ENCODE results near the gene DAPK2. TPM values are rescaled to one million over a fixed set of nuclear protein-coding genes. Genes with fewer than 3 reads are reported as not detected.
A peak's percentile ranks its signal among the peaks of the same experiment; 100 is the strongest.

The DAPK2 gene
- total RNA-seq, 4 donors from 2014 or later = 13.1 to 30.8 (median 26.4) TPM

GRCh38 chr15:64017082-64017588, 29.1 kb downstream of the DAPK2 start:
- Histone ChIP-seq H3K36me3 (no peaks in the 10 kb centered on the region), H3K27ac (peak overlapping the region; percentile 32), H3K27me3 (no peaks in the 10 kb centered on the region), H3K9me3 (no peaks in the 10 kb centered on the region), H3K4me1 (peaks cover 48% of the 10 kb centered on the region), H3K4me3 (no peak overlapping the region)
- DNase-seq (ENCODE audit: low spot score in 2 of 2) = no peak
- 69% methylated on average over 5 of the region's 5 CpGs for WGBS
- TF ChIP-seq POLR2A (IDR thresholded peaks at IDR 0.05) (no peak), CTCF (IDR thresholded peaks at IDR 0.05) (no peak)

GRCh38 chr15:64016257-64016656, 30.0 kb downstream of the DAPK2 start:
- 97% methylated on average over 2 of the region's 2 CpGs for WGBS
- no peak for DNase-seq (ENCODE audit: low spot score in 2 of 2)
- H3K4me1 ChIP-seq = peaks cover 53% of the 10 kb centered on the region
- H3K36me3 ChIP-seq = no peaks in the 10 kb centered on the region
- H3K27ac ChIP-seq = no peak overlapping the region
- no peaks in the 10 kb centered on the region for H3K9me3 ChIP-seq
- no peak overlapping the region for H3K4me3 ChIP-seq
- no peaks in the 10 kb centered on the region for H3K27me3 ChIP-seq
- TF ChIP-seq POLR2A (IDR thresholded peaks at IDR 0.05) = no peak
- TF ChIP-seq CTCF (IDR thresholded peaks at IDR 0.05) = no peak
- TF ChIP-seq EP300 (IDR thresholded peaks at IDR 0.05) = no peak

- peaks cover 66% of the 10 kb centered on the region for H3K4me1 ChIP-seq
- TF ChIP-seq POLR2AphosphoS5 (IDR thresholded peaks at IDR 0.05) (no peak), EP300 (IDR thresholded peaks at IDR 0.05) (no peak), CTCF (IDR thresholded peaks at IDR 0.05) (no peak), POLR2A (IDR thresholded peaks at IDR 0.05) (no peak)
- H3K9me3 ChIP-seq = no peaks in the 10 kb centered on the region
- H3K27me3 ChIP-seq = no peaks in the 10 kb centered on the region
- H3K4me3 ChIP-seq = no peak overlapping the region
- no peaks in the 10 kb centered on the region for H3K36me3 ChIP-seq
- WGBS = 55% methylated on average over 5 of the region's 5 CpGs
- DNase-seq (ENCODE audit: low spot score in 2 of 2) = no peak
- no peak overlapping the region for H3K27ac ChIP-seq
Observed at GRCh38 chr15:64014995-64015394, 31.3 kb downstream of the DAPK2 start.

- no peak for TF ChIP-seq POLR2AphosphoS5 (IDR thresholded peaks at IDR 0.05)
- TF ChIP-seq POLR2A (IDR thresholded peaks at IDR 0.05) = no peak
- TF ChIP-seq CTCF (IDR thresholded peaks at IDR 0.05) = no peak
- TF ChIP-seq EP300 (IDR thresholded peaks at IDR 0.05) = no peak
- Histone ChIP-seq H3K27ac (peak overlapping the region; percentile 47), H3K4me3 (no peak overlapping the region), H3K9me3 (no peaks in the 10 kb centered on the region), H3K4me1 (peaks cover 68% of the 10 kb centered on the region), H3K36me3 (no peaks in the 10 kb centered on the region), H3K27me3 (no peaks in the 10 kb centered on the region)
- 42% methylated on average over 3 of the region's 3 CpGs for WGBS
- DNase-seq (ENCODE audit: low spot score in 2 of 2) = no peak
Observed at GRCh38 chr15:64013179-64014062, 32.9 kb downstream of the DAPK2 start.

GRCh38 chr15:64011736-64012135, 34.5 kb downstream of the DAPK2 start:
- H3K27me3 ChIP-seq = no peaks in the 10 kb centered on the region
- peaks cover 71% of the 10 kb centered on the region for H3K4me1 ChIP-seq
- 92% methylated on average over 1 of the region's 1 CpG for WGBS
- H3K36me3 ChIP-seq = no peaks in the 10 kb centered on the region
- no peak overlapping the region for H3K4me3 ChIP-seq
- DNase-seq (ENCODE audit: low spot score in 2 of 2) = no peak
- no peaks in the 10 kb centered on the region for H3K9me3 ChIP-seq
- H3K27ac ChIP-seq = no peak overlapping the region
- TF ChIP-seq POLR2AphosphoS5 (IDR thresholded peaks at IDR 0.05) = no peak
- no peak for TF ChIP-seq EP300 (IDR thresholded peaks at IDR 0.05)
- TF ChIP-seq POLR2A (IDR thresholded peaks at IDR 0.05) = no peak
- no peak for TF ChIP-seq CTCF (IDR thresholded peaks at IDR 0.05)
